Right lobe of liver (tissue), 6 donors: ENCODE data around the gene FAM174C. TPM values are rescaled to one million over a fixed set of nuclear protein-coding genes. Genes with fewer than 3 reads are reported as not detected.
A peak's percentile ranks its signal among the peaks of the same experiment; 100 is the strongest.

Experiments used
- ATAC-seq, 4 donors: fragments of 200-7000 bp; cut with Tn5 transposase; one replicate each; pipeline ENCODE4 v1.9.1; 2020; ENCODE audit warnings: mild to moderate bottlenecking in 4 of 4, moderate library complexity in 4 of 4
- DNase-seq, 3 donors: peaks; one replicate each; pipeline ENCODE4 v3.0.0-alpha.2; 2020
- H3K27ac ChIP-seq, 3 donors: fragments of 200-600 bp; one replicate each; pipeline ENCODE4 v1.8.0; 2022
- H3K27me3 ChIP-seq, 2 donors: fragments of 200-600 bp; one replicate each; pipeline ENCODE4 v1.8.0; 2022
- H3K36me3 ChIP-seq, 4 donors: fragments of 200-600 bp; sonication (generic) in 1 of 4; one replicate each; pipeline versions ENCODE4 v1.5.1 to v1.8.0; 2017 to 2022; ENCODE audit warnings: control low read depth in 1 of 4
- H3K4me1 ChIP-seq, 4 donors: fragments of 200-600 bp; sonication (generic) in 1 of 4; one replicate each; pipeline versions ENCODE4 v1.5.1 to v1.8.0; 2017 to 2022; ENCODE audit warnings: control low read depth in 1 of 4
- H3K4me3 ChIP-seq, 3 donors: fragments of 200-600 bp; one replicate each; pipeline ENCODE4 v1.8.0; 2022
- H3K9me3 ChIP-seq, 4 donors: fragments of 200-600 bp; sonication (generic) in 1 of 4; one replicate each; pipeline versions ENCODE4 v1.5.1 to v1.8.0; 2017 to 2022; ENCODE audit warnings: control low read depth in 1 of 4
- POLR2A ChIP-seq: fragments of 450-650 bp; IDR thresholded peaks from one replicate; pipeline ENCODE4 v1.6.1; 2017; ENCODE audit warnings: antibody characterized with exemption, mild to moderate bottlenecking
- WGBS: methylation state at CpG from one replicate; pipeline ENCODE4 v1.1.6; 2018; ENCODE audit warnings: low coverage, low lambda C conversion rate; ENCODE audit not compliant: insufficient coverage; ENCODE audit errors: missing lambda C conversion rate; 5-methylcytosine and 5-hydroxymethylcytosine counted together
- intact Hi-C, 2 donors: fragments of 100-400 bp; cut with DNase I; formaldehyde crosslinking; loops; one replicate each; pipeline versions ENCODE4 v1.11.2 to v1.14.1; 2022
- total RNA-seq, 6 experiments: library from RNA; depleted of rRNA in 2 of 6; stranded (reverse); fragments of >200 nt in 2 of 6; fragmentation: NEBNext Ultra II Directional in 3 of 6; extraction: Animal tissue kit (Norgen Biotek cat#: 25700) in 3 of 6; gene quantifications; one replicate each; pipeline versions ENCODE4 v1.1.0 to v1.2.4, GENCODE V29; 2016 to 2023
- TF ChIP-seq, protein P1 (sequence below), 4 donors: fragments of 200-600 bp in 3 of 4; fragments of 450-650 bp in 1 of 4; IDR thresholded peaks; one replicate each; pipeline versions ENCODE4 v1.5.1 to v1.8.0; 2016 to 2022; ENCODE audit warnings: antibody characterized with exemption in 4 of 4, mild to moderate bottlenecking in 2 of 4
- donor health status: DM: no; HTN: yes; CAD: no.
- donor health status: DM: no; HTN: no; CAD: no.
- donor health status: DM: no; HTN: no; CAD: no.
- donor health status: DM: no; HTN: yes; CAD: no.
- donor health status: DM: no; HTN: yes; CAD: no.

The FAM174C gene
- total RNA-seq, 6 experiments from 2014 or later = 34.0 to 103 (median 43.8) TPM

GRCh38 chr19:1254081-1254527 lies 21.2 kb upstream of the FAM174C start:
- ATAC-seq (no peak), DNase-seq (peak in 1 of 3 donors; percentile 65)
- WGBS = 51% methylated on average over 6 of the region's 37 CpGs
- intact Hi-C loops = no loop called here
- Histone ChIP-seq H3K9me3 (no peaks in the 10 kb centered on the region), H3K4me1 (peaks cover 0 to 67% (median 24%) of the 10 kb centered on the region in 4 donors), H3K36me3 (peaks cover 17 to 52% (median 29%) of the 10 kb centered on the region in 4 donors), H3K27me3 (no peaks in the 10 kb centered on the region), H3K27ac (peak overlapping the region; percentile 76 to 97 (median 94)), H3K4me3 (peak overlapping the region; percentile 74 to 92 (median 86))
- no peak for TF ChIP-seq POLR2A
- TF ChIP-seq, protein P1, sequence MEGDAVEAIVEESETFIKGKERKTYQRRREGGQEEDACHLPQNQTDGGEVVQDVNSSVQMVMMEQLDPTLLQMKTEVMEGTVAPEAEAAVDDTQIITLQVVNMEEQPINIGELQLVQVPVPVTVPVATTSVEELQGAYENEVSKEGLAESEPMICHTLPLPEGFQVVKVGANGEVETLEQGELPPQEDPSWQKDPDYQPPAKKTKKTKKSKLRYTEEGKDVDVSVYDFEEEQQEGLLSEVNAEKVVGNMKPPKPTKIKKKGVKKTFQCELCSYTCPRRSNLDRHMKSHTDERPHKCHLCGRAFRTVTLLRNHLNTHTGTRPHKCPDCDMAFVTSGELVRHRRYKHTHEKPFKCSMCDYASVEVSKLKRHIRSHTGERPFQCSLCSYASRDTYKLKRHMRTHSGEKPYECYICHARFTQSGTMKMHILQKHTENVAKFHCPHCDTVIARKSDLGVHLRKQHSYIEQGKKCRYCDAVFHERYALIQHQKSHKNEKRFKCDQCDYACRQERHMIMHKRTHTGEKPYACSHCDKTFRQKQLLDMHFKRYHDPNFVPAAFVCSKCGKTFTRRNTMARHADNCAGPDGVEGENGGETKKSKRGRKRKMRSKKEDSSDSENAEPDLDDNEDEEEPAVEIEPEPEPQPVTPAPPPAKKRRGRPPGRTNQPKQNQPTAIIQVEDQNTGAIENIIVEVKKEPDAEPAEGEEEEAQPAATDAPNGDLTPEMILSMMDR (IDR thresholded peaks at IDR 0.05) = no peak

DNA sequence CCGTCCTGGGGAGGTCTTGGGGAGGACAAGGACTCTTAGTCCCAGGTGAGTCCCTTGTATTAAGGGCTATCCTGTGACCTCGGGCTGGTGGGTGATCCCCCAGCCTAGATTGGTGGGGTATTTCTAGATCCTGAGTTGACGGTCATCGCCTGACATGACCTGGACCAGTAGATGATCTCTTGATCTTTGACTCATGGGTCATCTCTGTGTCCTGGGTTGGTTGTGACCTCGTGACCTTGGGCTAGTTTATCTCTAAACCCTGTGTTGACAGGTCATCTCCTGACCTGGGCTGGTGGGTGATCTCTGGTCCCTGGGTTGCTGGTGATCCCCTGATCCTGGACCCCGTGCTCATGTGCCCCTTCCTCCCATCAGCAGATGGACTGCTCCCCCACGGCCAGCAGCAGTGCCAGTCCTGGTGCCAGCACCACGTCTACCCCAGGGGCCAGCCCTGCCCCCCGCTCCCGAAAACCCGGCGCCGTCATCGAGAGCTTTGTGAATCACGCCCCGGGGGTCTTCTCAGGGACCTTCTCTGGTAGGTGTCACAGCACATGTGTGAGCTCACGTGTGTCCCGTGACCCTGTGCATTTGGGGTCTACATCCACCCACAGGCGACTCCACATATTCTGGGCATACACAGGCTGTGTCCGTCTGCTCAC lies 20.7 kb upstream of the FAM174C start:
- Histone ChIP-seq H3K9me3 (no peaks in the 10 kb centered on the region), H3K36me3 (peaks cover 17 to 52% (median 29%) of the 10 kb centered on the region in 4 donors), H3K27ac (peak overlapping the region; percentile 76 to 97 (median 94)), H3K4me1 (peaks cover 0 to 73% (median 28%) of the 10 kb centered on the region in 4 donors), H3K27me3 (no peaks in the 10 kb centered on the region), H3K4me3 (peak overlapping the region in 1 of 3 donors; percentile 86)
- WGBS = 87% methylated on average over 3 of the region's 20 CpGs
- ATAC-seq = peak in 3 of 4 donors; percentile 2 to 4 (median 3)
- intact Hi-C loops = no loop called here
- TF ChIP-seq, protein P1 (IDR thresholded peaks at IDR 0.05) = no peak
- TF ChIP-seq POLR2A = peak; percentile 10
- DNase-seq = peak in 1 of 3 donors; percentile 77

DNA sequence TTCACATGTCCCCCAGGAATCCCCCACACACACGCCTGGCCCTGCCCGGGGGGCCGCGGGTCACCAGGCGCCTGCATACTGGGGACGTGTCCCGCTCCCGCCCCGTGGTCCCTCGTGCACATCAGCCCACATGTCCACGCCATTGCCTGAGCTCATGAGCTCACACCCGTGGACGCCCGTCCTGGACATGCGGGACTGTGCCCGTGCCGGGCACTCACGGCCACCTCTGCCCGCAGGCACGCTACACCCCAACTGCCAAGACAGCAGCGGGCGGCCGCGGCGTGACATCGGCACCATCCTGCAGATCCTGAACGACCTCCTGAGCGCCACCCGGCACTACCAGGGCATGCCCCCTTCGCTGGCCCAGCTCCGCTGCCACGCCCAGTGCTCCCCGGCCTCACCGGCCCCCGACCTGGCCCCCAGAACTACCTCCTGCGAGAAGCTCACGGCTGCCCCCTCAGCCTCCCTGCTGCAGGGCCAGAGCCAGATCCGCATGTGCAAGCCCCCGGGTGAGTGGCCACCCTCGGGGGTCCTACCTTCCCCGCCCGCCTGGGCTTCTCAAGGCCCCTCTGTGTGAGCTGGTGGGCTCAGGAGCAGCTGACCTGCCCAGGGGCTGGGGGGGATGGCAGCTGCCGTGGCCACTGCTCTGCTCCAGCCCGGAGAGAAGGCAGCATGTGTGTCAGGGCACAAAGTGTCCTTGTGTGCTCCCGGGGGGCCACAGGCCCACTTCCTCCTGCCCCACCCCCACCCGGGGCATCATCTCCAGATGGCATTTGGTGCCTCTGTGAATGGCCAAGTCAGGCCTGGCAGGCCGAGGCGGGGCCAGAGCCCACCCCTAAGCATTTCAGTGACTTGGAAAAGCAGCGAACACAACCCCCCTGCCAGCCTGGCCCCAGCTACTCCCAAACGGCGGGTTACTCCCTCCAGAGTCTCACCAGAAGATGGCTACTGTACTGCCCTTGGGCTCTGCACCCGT lies 19.9 kb upstream of the FAM174C start:
- 85% methylated on average over 13 of the region's 52 CpGs for WGBS
- H3K4me3 ChIP-seq = no peak overlapping the region
- peak; percentile 1 for TF ChIP-seq POLR2A
- TF ChIP-seq, protein P1 (IDR thresholded peaks at IDR 0.05) = no peak

DNA sequence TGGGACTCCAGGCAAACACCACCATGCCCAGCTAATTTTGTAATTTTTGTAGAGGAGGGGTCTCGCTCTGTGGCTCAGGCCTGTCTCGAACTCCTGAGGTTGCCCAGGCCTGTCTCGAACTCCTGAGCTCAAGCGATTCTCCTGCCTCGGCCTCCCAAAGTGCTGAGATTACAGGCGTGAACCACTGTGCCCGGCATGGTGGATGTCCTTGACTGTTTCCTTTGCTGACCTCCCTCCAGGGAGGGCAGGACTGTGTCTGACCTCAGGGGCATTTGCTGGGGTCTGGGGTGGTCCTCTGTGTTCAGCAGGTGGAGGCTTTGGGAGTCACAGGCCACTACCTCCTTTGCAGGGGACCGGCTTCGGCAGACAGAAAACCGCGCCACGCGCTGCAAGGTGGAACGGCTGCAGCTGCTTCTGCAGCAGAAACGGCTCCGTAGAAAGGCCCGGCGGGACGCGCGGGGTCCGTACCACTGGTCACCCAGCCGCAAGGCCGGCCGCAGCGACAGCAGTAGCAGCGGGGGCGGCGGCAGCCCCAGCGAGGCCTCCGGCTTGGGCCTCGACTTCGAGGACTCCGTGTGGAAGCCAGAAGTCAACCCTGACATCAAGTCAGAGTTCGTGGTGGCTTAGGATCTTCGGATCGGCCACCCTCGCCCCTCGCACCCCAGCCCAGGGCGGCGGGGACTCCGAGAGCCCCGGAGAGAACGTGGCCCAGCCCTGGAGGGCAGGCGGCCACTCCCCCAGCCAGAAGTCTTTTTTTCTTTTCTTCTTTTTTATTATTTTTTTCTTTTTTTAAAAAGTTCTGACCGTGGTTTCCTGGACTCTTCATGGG lies 18.5 kb upstream of the FAM174C start:
- H3K27me3 ChIP-seq = no peaks in the 10 kb centered on the region
- WGBS = 74% methylated on average over 8 of the region's 46 CpGs

More for the DNA sequence above, 19.9 kb upstream of the FAM174C start:
- Histone ChIP-seq H3K36me3 (peaks cover 17 to 47% (median 28%) of the 10 kb centered on the region in 4 donors), H3K27ac (peak overlapping the region in 2 of 3 donors; percentile 94 to 97), H3K27me3 (no peaks in the 10 kb centered on the region), H3K4me1 (peaks cover 4 to 81% (median 33%) of the 10 kb centered on the region in 4 donors), H3K9me3 (no peaks in the 10 kb centered on the region)
- intact Hi-C loops = no loop called here
- ATAC-seq (no peak), DNase-seq (no peak)

More for the DNA sequence above, 18.5 kb upstream of the FAM174C start:
- Histone ChIP-seq H3K4me1 (peaks cover 5 to 89% (median 37%) of the 10 kb centered on the region in 4 donors), H3K27ac (no peak overlapping the region), H3K4me3 (no peak overlapping the region), H3K36me3 (peaks cover 17 to 43% (median 28%) of the 10 kb centered on the region in 4 donors), H3K9me3 (no peaks in the 10 kb centered on the region)
- no peak for TF ChIP-seq POLR2A
- TF ChIP-seq, protein P1 (IDR thresholded peaks at IDR 0.05) = no peak
- intact Hi-C loops = no loop called here
- DNase-seq = no peak
- ATAC-seq = no peak
